ENCODE measurements around the gene FARP1.

FARP1 gene

GRCh38 chr13:98098516-98098915 lies 44.4 kb upstream of the FARP1 start:
- Histone ChIP-seq H3K9me3 (ENCODE audit: control insufficient read depth, insufficient read depth, low read depth, low read length) (no peaks in the 10 kb centered on the region), H3K36me3 (ENCODE audit: control insufficient read depth in 2 of 2, insufficient read depth in 1 of 2, low read length in 2 of 2) (no peaks in the 10 kb centered on the region), H3K27ac (ENCODE audit: extremely low read depth, low read depth, low read length) (no peak overlapping the region), H3K4me1 (ENCODE audit: control insufficient read depth, insufficient read depth, low read length) (no peaks in the 10 kb centered on the region), H3K4me3 (ENCODE audit: low read depth, low read length) (no peak overlapping the region)
- TF ChIP-seq ZNF324 (tag by site-specific recombination; IDR thresholded peaks at IDR 0.05) (no peak), ZNF202 (tag by site-specific recombination; IDR thresholded peaks at IDR 0.05; ENCODE audit: borderline replicate concordance) (no peak), ZIC2 (tag by site-specific recombination; IDR thresholded peaks at IDR 0.05) (no peak), ZXDB (tag by site-specific recombination; IDR thresholded peaks at IDR 0.05) (no peak), PRDM1 (tag by site-specific recombination; IDR thresholded peaks at IDR 0.05) (no peak), ZNF350 (tag by site-specific recombination; IDR thresholded peaks at IDR 0.05) (no peak), SETDB1 (IDR thresholded peaks at IDR 0.05; ENCODE audit: insufficient read length, low read length) (no peak), ZNF510 (tag by site-specific recombination; IDR thresholded peaks at IDR 0.05; ENCODE audit: insufficient replicate concordance) (no peak), ZNF664 (tag by site-specific recombination; IDR thresholded peaks at IDR 0.05) (no peak), ZBTB7A (tag by site-specific recombination; IDR thresholded peaks at IDR 0.05; ENCODE audit: low read depth) (no peak), ZNF560 (tag by site-specific recombination; IDR thresholded peaks at IDR 0.05; ENCODE audit: borderline replicate concordance) (no peak), ZNF707 (tag by site-specific recombination; IDR thresholded peaks at IDR 0.05) (no peak)
- TF ChIP-seq, protein P1, sequence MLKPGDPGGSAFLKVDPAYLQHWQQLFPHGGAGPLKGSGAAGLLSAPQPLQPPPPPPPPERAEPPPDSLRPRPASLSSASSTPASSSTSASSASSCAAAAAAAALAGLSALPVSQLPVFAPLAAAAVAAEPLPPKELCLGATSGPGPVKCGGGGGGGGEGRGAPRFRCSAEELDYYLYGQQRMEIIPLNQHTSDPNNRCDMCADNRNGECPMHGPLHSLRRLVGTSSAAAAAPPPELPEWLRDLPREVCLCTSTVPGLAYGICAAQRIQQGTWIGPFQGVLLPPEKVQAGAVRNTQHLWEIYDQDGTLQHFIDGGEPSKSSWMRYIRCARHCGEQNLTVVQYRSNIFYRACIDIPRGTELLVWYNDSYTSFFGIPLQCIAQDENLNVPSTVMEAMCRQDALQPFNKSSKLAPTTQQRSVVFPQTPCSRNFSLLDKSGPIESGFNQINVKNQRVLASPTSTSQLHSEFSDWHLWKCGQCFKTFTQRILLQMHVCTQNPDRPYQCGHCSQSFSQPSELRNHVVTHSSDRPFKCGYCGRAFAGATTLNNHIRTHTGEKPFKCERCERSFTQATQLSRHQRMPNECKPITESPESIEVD (tag by site-specific recombination; IDR thresholded peaks at IDR 0.05): no peak
- POLR2A ChIA-PET: no interaction called here
- CTCF ChIA-PET: no interaction called here

- Histone ChIP-seq H3K27ac (ENCODE audit: extremely low read depth, low read depth, low read length) (no peak overlapping the region), H3K36me3 (ENCODE audit: control insufficient read depth in 2 of 2, insufficient read depth in 1 of 2, low read length in 2 of 2) (no peaks in the 10 kb centered on the region), H3K4me3 (ENCODE audit: low read depth, low read length) (no peak overlapping the region), H3K4me1 (ENCODE audit: control insufficient read depth, insufficient read depth, low read length) (no peaks in the 10 kb centered on the region), H3K9me3 (ENCODE audit: control insufficient read depth, insufficient read depth, low read depth, low read length) (no peaks in the 10 kb centered on the region)
- ChIA-PET CTCF (no interaction called here), POLR2A (no interaction called here)
- TF ChIP-seq, protein P2, sequence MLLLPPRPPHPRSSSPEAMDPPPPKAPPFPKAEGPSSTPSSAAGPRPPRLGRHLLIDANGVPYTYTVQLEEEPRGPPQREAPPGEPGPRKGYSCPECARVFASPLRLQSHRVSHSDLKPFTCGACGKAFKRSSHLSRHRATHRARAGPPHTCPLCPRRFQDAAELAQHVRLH (tag by site-specific recombination; IDR thresholded peaks at IDR 0.05): no peak
- TF ChIP-seq SETDB1 (IDR thresholded peaks at IDR 0.05; ENCODE audit: insufficient read length, low read length): peak; percentile 80
These were observed 43.3 kb upstream of the FARP1 start for GRCh38 chr13:98099627-98100026.

DNA sequence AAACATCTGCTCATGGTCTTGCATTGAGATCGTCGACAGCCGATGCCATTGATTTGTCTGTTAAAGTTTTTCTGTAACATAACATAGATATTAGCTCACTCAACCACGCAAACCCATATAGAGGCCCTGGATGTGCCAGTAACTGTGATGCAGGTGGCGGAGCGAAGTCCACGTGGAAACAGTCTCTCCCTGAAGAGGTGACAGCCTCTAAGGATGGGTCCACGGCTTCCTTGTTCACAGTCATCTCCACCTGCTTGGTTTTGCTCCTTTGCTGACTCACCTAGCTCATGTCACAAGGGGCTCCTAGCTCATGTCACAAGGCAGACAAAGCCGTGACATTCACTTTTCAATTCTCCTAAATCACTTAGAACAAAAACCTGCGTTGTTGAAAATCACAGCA lies 42.4 kb upstream of the FARP1 start:
- Histone ChIP-seq H3K9me3 (ENCODE audit: control insufficient read depth, insufficient read depth, low read depth, low read length) (no peaks in the 10 kb centered on the region), H3K4me3 (ENCODE audit: low read depth, low read length) (no peak overlapping the region), H3K27ac (ENCODE audit: extremely low read depth, low read depth, low read length) (no peak overlapping the region), H3K36me3 (ENCODE audit: control insufficient read depth in 2 of 2, insufficient read depth in 1 of 2, low read length in 2 of 2) (no peaks in the 10 kb centered on the region), H3K4me1 (ENCODE audit: control insufficient read depth, insufficient read depth, low read length) (no peaks in the 10 kb centered on the region)
- TF ChIP-seq, protein P3, sequence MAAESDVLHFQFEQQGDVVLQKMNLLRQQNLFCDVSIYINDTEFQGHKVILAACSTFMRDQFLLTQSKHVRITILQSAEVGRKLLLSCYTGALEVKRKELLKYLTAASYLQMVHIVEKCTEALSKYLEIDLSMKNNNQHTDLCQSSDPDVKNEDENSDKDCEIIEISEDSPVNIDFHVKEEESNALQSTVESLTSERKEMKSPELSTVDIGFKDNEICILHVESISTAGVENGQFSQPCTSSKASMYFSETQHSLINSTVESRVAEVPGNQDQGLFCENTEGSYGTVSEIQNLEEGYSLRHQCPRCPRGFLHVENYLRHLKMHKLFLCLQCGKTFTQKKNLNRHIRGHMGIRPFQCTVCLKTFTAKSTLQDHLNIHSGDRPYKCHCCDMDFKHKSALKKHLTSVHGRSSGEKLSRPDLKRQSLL (tag by site-specific recombination; IDR thresholded peaks at IDR 0.05): no peak
- no peak for TF ChIP-seq MEIS1 (CRISPR knock-in tag; IDR thresholded peaks at IDR 0.05; ENCODE audit: borderline replicate concordance)
- no peak for TF ChIP-seq ZSCAN30 (tag by site-specific recombination; IDR thresholded peaks at IDR 0.05)
- no peak for TF ChIP-seq ZNF366 (tag by site-specific recombination; conservative IDR thresholded peaks at IDR 0.05)
- no peak for TF ChIP-seq ZNF776 (tag by site-specific recombination; IDR thresholded peaks at IDR 0.05; ENCODE audit: borderline replicate concordance)
- TF ChIP-seq ZNF830 (tag by site-specific recombination; IDR thresholded peaks at IDR 0.05; ENCODE audit: low read depth): no peak
- TF ChIP-seq ZNF777 (tag by site-specific recombination; IDR thresholded peaks at IDR 0.05; ENCODE audit: borderline replicate concordance): no peak
- no peak for TF ChIP-seq ZEB2 (tag by site-specific recombination; IDR thresholded peaks at IDR 0.05)
- TF ChIP-seq, protein P4, sequence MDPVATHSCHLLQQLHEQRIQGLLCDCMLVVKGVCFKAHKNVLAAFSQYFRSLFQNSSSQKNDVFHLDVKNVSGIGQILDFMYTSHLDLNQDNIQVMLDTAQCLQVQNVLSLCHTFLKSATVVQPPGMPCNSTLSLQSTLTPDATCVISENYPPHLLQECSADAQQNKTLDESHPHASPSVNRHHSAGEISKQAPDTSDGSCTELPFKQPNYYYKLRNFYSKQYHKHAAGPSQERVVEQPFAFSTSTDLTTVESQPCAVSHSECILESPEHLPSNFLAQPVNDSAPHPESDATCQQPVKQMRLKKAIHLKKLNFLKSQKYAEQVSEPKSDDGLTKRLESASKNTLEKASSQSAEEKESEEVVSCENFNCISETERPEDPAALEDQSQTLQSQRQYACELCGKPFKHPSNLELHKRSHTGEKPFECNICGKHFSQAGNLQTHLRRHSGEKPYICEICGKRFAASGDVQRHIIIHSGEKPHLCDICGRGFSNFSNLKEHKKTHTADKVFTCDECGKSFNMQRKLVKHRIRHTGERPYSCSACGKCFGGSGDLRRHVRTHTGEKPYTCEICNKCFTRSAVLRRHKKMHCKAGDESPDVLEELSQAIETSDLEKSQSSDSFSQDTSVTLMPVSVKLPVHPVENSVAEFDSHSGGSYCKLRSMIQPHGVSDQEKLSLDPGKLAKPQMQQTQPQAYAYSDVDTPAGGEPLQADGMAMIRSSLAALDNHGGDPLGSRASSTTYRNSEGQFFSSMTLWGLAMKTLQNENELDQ (tag by site-specific recombination; IDR thresholded peaks at IDR 0.05; ENCODE audit: low read depth): no peak
- no peak for TF ChIP-seq HOXA7 (CRISPR knock-in tag; IDR thresholded peaks at IDR 0.05; ENCODE audit: borderline replicate concordance)
- TF ChIP-seq GLI2 (tag by site-specific recombination; IDR thresholded peaks at IDR 0.05; ENCODE audit: borderline replicate concordance, low read depth): no peak
- ChIA-PET POLR2A (no interaction called here), CTCF (no interaction called here)
